Suprapubic skin (tissue), 3 donors: Measurements from ENCODE around the gene SLC16A8.

Source experiments
- POLR2A ChIP-seq, 2 donors: fragments of 450-650 bp; IDR thresholded peaks; one replicate each; pipeline ENCODE4 v1.6.1; 2017; ENCODE audit warnings: antibody characterized with exemption in 2 of 2, mild to moderate bottlenecking in 2 of 2, moderate library complexity in 2 of 2
- TF ChIP-seq, protein P1 (sequence below), 2 donors: fragments of 200-600 bp in 1 of 2; fragments of 450-650 bp in 1 of 2; sonication (generic) in 1 of 2; IDR thresholded peaks; one replicate each; pipeline ENCODE4 v1.5.1; 2016 to 2019; ENCODE audit warnings: antibody characterized with exemption in 2 of 2, mild to moderate bottlenecking in 1 of 2, moderate library complexity in 1 of 2

DNA sequence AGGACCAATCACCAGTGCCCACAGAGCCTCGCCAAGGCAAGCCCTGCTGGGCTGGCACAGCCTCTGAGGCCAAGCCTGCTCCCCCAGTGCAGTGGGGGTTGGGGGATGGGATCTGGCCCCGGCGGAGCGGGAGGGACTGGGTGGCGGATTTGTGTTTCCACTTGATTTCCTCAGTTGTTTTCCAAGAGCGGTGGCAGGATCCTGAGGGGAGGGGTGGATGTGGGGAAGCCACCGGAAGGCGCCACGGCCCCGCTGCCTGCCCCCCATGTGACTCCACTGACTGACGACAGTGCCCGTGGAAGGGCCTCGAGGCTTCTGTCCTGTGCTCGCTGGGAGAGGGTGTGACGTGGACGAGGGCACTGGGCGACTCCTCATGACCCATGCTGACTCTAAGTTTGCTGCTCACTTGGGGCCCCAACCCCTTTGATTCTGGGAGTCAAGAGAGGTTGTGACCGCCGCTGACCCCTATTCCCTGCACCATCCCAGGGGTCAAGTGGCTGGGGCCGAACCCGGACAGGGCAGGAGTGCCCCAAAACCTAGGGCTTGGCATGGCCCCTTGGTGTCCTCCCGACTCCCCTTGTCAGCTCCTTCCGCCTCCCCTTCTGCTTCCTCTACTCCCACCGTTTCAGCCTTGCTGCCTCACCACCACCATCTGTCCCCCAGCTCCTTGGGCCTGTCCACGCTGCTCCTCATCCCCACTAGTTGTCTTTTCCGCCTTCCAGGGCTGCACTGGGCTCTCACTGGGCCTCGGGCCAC lies 50.3 kb downstream of the SLC16A8 start:
- TF ChIP-seq, protein P1, sequence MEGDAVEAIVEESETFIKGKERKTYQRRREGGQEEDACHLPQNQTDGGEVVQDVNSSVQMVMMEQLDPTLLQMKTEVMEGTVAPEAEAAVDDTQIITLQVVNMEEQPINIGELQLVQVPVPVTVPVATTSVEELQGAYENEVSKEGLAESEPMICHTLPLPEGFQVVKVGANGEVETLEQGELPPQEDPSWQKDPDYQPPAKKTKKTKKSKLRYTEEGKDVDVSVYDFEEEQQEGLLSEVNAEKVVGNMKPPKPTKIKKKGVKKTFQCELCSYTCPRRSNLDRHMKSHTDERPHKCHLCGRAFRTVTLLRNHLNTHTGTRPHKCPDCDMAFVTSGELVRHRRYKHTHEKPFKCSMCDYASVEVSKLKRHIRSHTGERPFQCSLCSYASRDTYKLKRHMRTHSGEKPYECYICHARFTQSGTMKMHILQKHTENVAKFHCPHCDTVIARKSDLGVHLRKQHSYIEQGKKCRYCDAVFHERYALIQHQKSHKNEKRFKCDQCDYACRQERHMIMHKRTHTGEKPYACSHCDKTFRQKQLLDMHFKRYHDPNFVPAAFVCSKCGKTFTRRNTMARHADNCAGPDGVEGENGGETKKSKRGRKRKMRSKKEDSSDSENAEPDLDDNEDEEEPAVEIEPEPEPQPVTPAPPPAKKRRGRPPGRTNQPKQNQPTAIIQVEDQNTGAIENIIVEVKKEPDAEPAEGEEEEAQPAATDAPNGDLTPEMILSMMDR (IDR thresholded peaks at IDR 0.05), result no peak
- no peak for TF ChIP-seq POLR2A (IDR thresholded peaks at IDR 0.05)
